Measurements from ENCODE around the gene MYH7.

MYH7 gene

DNA sequence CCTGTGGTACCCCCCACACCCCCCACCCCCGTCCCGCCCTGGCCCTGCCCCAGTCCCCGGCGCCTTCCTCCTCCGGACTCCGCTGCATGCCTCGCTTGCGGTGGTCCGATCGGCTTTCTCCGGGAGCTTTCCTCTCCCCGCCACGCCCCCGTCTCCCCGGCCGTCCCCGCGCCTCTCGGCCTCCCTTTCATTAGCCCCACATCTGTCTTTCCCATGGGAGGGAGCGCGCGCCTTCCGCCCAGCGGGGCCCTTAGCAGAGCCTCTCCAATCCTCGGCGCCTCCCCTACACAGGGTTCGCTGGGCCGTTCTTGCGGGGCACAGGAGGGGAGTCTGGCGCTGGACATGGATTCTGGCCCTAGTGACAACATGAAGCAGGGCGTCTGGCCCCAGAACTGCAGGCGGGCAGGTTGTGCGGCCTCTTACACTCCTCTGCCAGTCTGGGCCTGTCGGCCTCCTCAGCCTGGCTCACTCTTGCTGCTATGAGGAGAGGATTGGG, 69.0 kb downstream of the MYH7 start:
- no peak for DNase-seq (ENCODE audit: low read depth)

DNA sequence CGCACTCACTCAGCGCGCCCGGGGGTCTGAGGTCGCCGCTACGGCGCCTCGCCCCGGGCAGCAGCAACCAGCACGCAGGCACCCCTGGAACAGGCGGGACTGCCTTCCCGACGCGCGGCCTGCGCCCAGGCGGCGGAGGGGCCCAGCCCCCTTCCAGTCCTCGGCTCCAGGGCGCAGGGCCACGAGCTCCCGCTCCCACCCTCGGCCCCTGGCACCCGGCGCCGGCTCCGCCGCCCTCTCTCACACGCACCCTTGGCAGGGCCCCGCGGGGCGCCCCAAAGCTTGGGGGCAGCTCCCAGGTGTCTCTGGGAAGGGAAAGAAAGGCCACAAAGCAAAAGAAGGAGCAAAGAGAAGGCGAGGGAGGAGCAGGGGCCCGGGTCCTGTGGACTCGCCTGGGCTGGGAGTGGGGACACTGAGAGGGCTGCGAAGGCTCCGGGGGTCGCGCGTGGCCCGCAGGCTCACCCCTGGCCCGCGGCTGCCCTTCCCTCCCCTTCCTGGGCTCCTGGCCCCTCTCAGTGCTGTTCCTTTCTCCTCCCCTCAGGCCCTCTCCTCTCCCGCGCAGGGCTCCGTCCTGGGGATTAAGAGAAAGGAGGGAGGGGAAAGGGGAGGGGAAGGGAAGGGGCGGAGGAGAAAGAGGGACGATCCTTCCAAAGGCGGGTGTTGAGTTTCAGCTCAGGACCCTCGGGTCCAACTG, 69.6 kb downstream of the MYH7 start:
- no peak for DNase-seq (ENCODE audit: low read depth)

DNA sequence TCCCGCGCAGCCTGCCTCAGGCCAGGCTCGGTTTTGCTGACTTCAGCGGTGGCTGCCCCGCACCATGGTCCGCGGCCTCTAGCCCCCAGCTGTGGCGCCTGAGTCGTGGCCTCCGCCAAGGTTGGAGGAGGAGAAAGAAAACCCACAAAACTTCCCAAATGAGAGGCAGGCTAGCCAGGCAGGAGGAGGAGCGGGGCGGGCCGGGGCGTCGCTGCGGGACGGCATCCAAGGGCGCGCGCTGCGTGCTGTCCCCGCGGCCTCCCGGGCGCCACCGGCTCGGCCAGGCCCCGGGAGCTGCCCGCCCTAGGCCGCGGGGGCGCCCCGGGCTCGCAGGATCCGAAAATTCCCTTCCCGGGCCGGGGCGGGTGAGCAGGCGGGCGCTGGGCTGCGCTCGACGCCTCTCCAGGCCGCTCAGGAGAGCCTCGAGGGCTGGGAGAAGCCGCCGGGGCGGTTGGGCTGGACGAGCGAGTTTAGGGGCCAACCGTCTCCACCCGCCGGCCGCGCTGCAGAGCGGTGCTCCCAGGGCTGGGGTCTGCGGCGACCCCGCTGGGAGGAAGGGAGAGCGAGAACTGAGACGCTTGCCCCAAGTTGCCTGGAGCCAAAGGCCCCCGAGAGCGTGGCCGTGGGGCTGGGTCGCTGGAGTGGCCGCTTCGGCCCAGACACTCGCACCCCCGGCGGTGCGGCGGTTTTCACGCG, 70.3 kb downstream of the MYH7 start, which contains the start of gene EFS:
EFS (minus strand) TSS at position 137 of the 696 bp plus-strand sequence. CDS start 147 bp downstream, outside the sequence.
- no peak for DNase-seq (ENCODE audit: low read depth)

DNA sequence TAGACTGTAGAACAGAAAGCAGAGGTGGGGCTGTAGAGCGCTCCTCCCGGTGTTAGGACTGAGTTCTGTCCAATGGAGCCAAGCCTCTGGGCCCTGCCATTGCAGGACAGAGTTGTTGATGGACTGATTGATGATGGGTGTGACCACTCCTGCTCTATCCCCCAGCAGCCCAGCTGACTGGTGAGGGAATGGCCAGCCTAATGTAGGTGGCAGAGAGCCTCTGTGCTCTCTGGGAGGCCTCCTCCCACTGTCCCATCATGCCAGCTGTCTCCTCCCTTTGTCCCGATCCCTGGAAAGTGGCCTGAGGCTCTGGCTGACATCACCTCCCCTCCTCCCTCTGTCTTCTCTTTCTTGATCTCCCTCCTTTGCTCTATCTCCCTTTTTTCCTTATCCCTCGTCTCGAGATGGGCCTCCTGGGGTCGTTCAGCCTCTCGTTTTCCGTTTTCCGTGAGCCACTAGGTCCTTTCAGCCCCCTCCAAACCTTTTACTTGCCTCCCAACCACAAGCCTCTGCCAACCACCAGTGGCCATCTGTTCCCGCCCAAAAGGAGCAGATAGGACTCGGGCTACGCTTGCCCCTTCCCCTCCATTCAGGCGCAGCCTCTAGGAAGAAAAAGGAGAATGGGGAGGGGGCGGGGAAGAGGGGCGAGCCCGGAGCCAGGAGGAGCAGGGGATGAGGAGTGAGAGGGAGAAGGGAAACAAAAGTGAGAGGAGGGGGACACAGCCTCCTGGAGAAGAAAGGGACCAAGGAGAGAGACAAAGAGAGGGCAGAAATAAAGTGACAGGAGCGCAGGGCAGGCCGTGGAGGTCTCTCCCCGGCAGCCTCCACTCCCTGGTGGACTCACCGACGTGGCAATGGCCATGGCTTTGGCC, 71.1 kb downstream of the MYH7 start:
- no peak for DNase-seq (ENCODE audit: low read depth)

Data from non-pigmented ciliary epithelial cell (primary cell).